ENCODE results near the gene GDAP1L1. TPM values are rescaled to one million over a fixed set of nuclear protein-coding genes. Genes with fewer than 3 reads are reported as not detected.
"Not testable (repeated sequence)": the region's sequence is repeated elsewhere in the genome, so short reads cannot be mapped to it uniquely, and the experiment has no call there.

Gene GDAP1L1
- polyA plus RNA-seq, 1 donor from 2014 or later, result 216 TPM

DNA sequence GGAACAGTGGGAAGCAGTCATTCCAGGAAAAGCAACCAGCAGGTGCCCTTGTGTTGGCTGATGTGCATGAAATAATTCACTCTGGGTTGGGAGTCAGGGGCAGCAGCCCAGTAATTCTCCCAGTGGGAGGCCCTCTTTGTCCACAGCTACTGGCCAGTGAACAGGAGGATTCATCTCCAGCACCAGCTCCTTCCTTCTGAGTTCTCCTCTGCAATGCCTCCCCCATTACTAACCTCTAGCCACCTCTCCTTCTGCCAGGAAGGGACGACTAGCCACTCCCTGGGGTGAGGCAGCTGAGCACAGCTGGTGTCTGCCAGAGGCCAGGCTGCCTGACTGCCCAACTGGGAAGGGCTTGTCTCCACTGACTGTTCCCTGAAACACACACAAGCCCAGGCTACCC lies 77.2 kb downstream of the GDAP1L1 start:
- H3K4me3 ChIP-seq (ENCODE audit: low read length), result no peak overlapping the region

DNA sequence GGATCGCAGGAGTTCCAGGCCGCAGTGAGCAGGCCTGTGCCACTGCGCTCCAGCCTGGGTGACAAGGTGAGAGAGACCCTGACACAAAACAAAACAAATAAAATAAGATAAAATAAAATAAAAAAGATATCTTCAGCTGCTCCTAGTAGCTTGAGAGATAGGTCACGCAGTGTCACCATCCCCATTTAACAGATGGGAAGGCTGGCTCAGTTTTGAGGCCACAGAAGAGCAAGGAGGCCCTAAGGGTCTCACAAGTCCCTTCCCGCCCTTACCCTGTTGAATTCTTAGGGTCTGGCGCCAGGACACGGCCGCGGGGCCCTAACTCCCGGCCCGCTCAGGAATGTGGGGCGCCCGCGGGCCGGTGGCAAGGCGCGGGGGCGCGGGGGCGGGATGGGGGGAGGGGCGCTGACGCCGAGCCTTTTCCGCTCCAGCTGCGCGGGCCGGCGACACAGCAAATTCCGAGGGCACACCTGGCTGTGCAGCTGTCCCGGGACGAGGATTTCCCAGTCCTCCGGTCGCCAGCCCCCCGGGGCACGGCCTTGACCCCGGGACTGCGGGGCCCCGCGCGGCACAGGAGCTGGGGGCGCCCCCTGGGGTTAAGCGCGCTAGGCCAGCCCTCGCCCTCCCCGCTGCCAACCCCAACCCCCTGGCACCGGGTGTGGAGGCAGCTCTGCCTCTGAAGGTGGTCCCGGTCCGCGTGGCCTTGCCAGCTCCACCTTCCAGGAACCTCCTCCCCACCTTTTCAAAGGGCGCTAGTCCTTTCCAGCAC lies 79.5 kb downstream of the GDAP1L1 start:
- no peak overlapping the region for H3K4me3 ChIP-seq (ENCODE audit: low read length)
- no peaks in the 10 kb centered on the region for H3K9me3 ChIP-seq (ENCODE audit: low read length)
- no peak overlapping the region for H2AFZ ChIP-seq (ENCODE audit: low read depth, low read length)
- no peaks in the 10 kb centered on the region for H4K20me1 ChIP-seq (ENCODE audit: insufficient read depth)
- H3K27ac ChIP-seq (ENCODE audit: low read length), result no peak overlapping the region
- no peak overlapping the region for H3K9ac ChIP-seq (ENCODE audit: low read length)
- no peaks in the 10 kb centered on the region for H3K79me2 ChIP-seq (replicated peaks; ENCODE audit: insufficient read depth, low read length)
- H3K4me2 ChIP-seq (ENCODE audit: low read length), result no peak overlapping the region
- H3K27me3 ChIP-seq (ENCODE audit: insufficient read depth, low read depth, low read length), result no peaks in the 10 kb centered on the region
- no peaks in the 10 kb centered on the region for H3F3A ChIP-seq (ENCODE audit: insufficient read depth, low read length, poor library complexity, severe bottlenecking)
- no peak for TF ChIP-seq EP300 (conservative IDR thresholded peaks at IDR 0.05; ENCODE audit: poor library complexity, severe bottlenecking)
- TF ChIP-seq, protein P1, sequence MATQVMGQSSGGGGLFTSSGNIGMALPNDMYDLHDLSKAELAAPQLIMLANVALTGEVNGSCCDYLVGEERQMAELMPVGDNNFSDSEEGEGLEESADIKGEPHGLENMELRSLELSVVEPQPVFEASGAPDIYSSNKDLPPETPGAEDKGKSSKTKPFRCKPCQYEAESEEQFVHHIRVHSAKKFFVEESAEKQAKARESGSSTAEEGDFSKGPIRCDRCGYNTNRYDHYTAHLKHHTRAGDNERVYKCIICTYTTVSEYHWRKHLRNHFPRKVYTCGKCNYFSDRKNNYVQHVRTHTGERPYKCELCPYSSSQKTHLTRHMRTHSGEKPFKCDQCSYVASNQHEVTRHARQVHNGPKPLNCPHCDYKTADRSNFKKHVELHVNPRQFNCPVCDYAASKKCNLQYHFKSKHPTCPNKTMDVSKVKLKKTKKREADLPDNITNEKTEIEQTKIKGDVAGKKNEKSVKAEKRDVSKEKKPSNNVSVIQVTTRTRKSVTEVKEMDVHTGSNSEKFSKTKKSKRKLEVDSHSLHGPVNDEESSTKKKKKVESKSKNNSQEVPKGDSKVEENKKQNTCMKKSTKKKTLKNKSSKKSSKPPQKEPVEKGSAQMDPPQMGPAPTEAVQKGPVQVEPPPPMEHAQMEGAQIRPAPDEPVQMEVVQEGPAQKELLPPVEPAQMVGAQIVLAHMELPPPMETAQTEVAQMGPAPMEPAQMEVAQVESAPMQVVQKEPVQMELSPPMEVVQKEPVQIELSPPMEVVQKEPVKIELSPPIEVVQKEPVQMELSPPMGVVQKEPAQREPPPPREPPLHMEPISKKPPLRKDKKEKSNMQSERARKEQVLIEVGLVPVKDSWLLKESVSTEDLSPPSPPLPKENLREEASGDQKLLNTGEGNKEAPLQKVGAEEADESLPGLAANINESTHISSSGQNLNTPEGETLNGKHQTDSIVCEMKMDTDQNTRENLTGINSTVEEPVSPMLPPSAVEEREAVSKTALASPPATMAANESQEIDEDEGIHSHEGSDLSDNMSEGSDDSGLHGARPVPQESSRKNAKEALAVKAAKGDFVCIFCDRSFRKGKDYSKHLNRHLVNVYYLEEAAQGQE (IDR thresholded peaks at IDR 0.05; ENCODE audit: borderline replicate concordance), result no peak
- no peak for TF ChIP-seq SMC3 (conservative IDR thresholded peaks at IDR 0.05; ENCODE audit: poor library complexity)
- TF ChIP-seq POLR2AphosphoS5 (IDR thresholded peaks at IDR 0.05), result no peak
- no peak for TF ChIP-seq MXI1 (conservative IDR thresholded peaks at IDR 0.05; ENCODE audit: poor library complexity, severe bottlenecking)
- TF ChIP-seq, protein P2, sequence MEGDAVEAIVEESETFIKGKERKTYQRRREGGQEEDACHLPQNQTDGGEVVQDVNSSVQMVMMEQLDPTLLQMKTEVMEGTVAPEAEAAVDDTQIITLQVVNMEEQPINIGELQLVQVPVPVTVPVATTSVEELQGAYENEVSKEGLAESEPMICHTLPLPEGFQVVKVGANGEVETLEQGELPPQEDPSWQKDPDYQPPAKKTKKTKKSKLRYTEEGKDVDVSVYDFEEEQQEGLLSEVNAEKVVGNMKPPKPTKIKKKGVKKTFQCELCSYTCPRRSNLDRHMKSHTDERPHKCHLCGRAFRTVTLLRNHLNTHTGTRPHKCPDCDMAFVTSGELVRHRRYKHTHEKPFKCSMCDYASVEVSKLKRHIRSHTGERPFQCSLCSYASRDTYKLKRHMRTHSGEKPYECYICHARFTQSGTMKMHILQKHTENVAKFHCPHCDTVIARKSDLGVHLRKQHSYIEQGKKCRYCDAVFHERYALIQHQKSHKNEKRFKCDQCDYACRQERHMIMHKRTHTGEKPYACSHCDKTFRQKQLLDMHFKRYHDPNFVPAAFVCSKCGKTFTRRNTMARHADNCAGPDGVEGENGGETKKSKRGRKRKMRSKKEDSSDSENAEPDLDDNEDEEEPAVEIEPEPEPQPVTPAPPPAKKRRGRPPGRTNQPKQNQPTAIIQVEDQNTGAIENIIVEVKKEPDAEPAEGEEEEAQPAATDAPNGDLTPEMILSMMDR (IDR thresholded peaks at IDR 0.05; ENCODE audit: poor library complexity, severe bottlenecking), result no peak
- no peak for TF ChIP-seq TAF1 (IDR thresholded peaks at IDR 0.05; ENCODE audit: low read depth)
- no peak for TF ChIP-seq EZH2 (IDR thresholded peaks at IDR 0.05; ENCODE audit: borderline replicate concordance, insufficient read depth, low read length, poor library complexity, severe bottlenecking)
- no peak for TF ChIP-seq RAD21 (conservative IDR thresholded peaks at IDR 0.05)
- H3K9me2 ChIP-seq (ENCODE audit: insufficient read depth, low read length), result no peaks in the 10 kb centered on the region
- no peaks in the 10 kb centered on the region for H3K36me3 ChIP-seq (ENCODE audit: insufficient read depth, low read length)

More for the DNA sequence above, 77.2 kb downstream of the GDAP1L1 start:
- no peaks in the 10 kb centered on the region for H3K27me3 ChIP-seq (ENCODE audit: insufficient read depth, low read depth, low read length)
- H2AFZ ChIP-seq (ENCODE audit: low read depth, low read length), result no peak overlapping the region
- TF ChIP-seq RAD21 (conservative IDR thresholded peaks at IDR 0.05) (no peak), MXI1 (conservative IDR thresholded peaks at IDR 0.05; ENCODE audit: poor library complexity, severe bottlenecking) (no peak), EZH2 (IDR thresholded peaks at IDR 0.05; ENCODE audit: borderline replicate concordance, insufficient read depth, low read length, poor library complexity, severe bottlenecking) (no peak), SMC3 (conservative IDR thresholded peaks at IDR 0.05; ENCODE audit: poor library complexity) (no peak), POLR2AphosphoS5 (IDR thresholded peaks at IDR 0.05) (no peak), EP300 (conservative IDR thresholded peaks at IDR 0.05; ENCODE audit: poor library complexity, severe bottlenecking) (no peak)
- TF ChIP-seq, protein P1 (IDR thresholded peaks at IDR 0.05; ENCODE audit: borderline replicate concordance), result no peak
- TF ChIP-seq, protein P2 (IDR thresholded peaks at IDR 0.05; ENCODE audit: poor library complexity, severe bottlenecking), result no peak
- no peaks in the 10 kb centered on the region for H4K20me1 ChIP-seq (ENCODE audit: insufficient read depth)
- no peak overlapping the region for H3K9ac ChIP-seq (ENCODE audit: low read length)
- no peaks in the 10 kb centered on the region for H3K9me3 ChIP-seq (ENCODE audit: low read length)
- no peaks in the 10 kb centered on the region for H3K36me3 ChIP-seq (ENCODE audit: insufficient read depth, low read length)
- H3K79me2 ChIP-seq (replicated peaks; ENCODE audit: insufficient read depth, low read length), result no peaks in the 10 kb centered on the region
- H3K4me2 ChIP-seq (ENCODE audit: low read length), result no peak overlapping the region
- no peak overlapping the region for H3K27ac ChIP-seq (ENCODE audit: low read length)
- no peaks in the 10 kb centered on the region for H3F3A ChIP-seq (ENCODE audit: insufficient read depth, low read length, poor library complexity, severe bottlenecking)
- no peaks in the 10 kb centered on the region for H3K9me2 ChIP-seq (ENCODE audit: insufficient read depth, low read length)

DNA sequence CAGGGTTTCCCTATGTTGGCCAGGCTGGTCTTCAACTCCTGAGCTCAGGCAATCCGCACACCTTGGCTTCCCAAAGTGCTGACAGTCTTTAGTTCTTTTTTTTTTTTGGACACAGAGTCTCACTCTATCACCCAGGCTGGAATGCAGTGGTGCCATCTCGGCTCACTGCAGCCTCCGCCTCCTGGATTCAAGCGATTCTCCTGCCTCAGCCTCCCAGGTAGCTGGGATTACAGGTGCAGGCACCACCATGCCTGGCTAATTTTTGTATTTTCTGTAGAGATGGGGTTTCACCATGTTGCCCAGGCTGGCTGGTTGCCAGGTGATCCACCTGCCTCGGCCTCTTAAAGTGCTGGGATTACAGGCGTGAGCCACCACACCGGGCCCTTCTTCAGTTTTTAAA lies 80.6 kb downstream of the GDAP1L1 start:
- H3K79me2 ChIP-seq (replicated peaks; ENCODE audit: insufficient read depth, low read length); H3K4me3 ChIP-seq (ENCODE audit: low read length); H3F3A ChIP-seq (ENCODE audit: insufficient read depth, low read length, poor library complexity, severe bottlenecking); H3K4me2 ChIP-seq (ENCODE audit: low read length); H3K27ac ChIP-seq (ENCODE audit: low read length); H3K9me3 ChIP-seq (ENCODE audit: low read length); H2AFZ ChIP-seq (ENCODE audit: low read depth, low read length); H3K9ac ChIP-seq (ENCODE audit: low read length); H3K27me3 ChIP-seq (ENCODE audit: insufficient read depth, low read depth, low read length); H4K20me1 ChIP-seq (ENCODE audit: insufficient read depth); H3K9me2 ChIP-seq (ENCODE audit: insufficient read depth, low read length); H3K36me3 ChIP-seq (ENCODE audit: insufficient read depth, low read length): not testable (repeated sequence)

Data from neural cell (in vitro differentiated cells).